SKM-1 (cell line): ENCODE data around the gene USP19.

Source experiments
- DNase-seq: peaks from one replicate; lab custom pipeline; 2025; ENCODE audit not compliant: unreplicated experiment; lab: John Stamatoyannopoulos, UW

USP19 gene

GRCh38 chr3:49104427-49105291 lies 16.0 kb downstream of the USP19 start, which contains the start of gene QARS1:
Gene QARS1, minus strand, starts transcription at chr3:49104757. Its CDS starts 24 bp downstream, at chr3:49104733.
- DNase-seq = peak; percentile 81

GRCh38 chr3:49104052-49104426 lies 16.6 kb downstream of the USP19 start:
- no peak for DNase-seq

- DNase-seq = no peak
These were observed 20.5 kb downstream of the USP19 start for GRCh38 chr3:49100046-49100615.

GRCh38 chr3:49098910-49099630 lies 21.6 kb downstream of the USP19 start:
- no peak for DNase-seq

GRCh38 chr3:49098429-49098828 lies 22.2 kb downstream of the USP19 start:
- no peak for DNase-seq

GRCh38 chr3:49093853-49094767 lies 26.5 kb downstream of the USP19 start, which contains the start of gene QRICH1:
Gene QRICH1, minus strand, starts transcription at chr3:49094071. Its CDS starts 17,054 bp downstream, at chr3:49077017.
- DNase-seq = peak; percentile 94

GRCh38 chr3:49092938-49093852 lies 27.4 kb downstream of the USP19 start:
- DNase-seq = no peak

GRCh38 chr3:49081429-49081828 lies 39.2 kb downstream of the USP19 start:
- DNase-seq = no peak

GRCh38 chr3:49079270-49079669 lies 41.4 kb downstream of the USP19 start:
- no peak for DNase-seq

- DNase-seq = no peak
These were observed 44.0 kb downstream of the USP19 start for GRCh38 chr3:49076646-49077045.

GRCh38 chr3:49076116-49076515 lies 44.5 kb downstream of the USP19 start:
- no peak for DNase-seq
